K562 (cell line): ENCODE data around the gene PTPRM. TPM values are rescaled to one million over a fixed set of nuclear protein-coding genes. Genes with fewer than 3 reads are reported as not detected.

ENCODE experiments used
- ATAC-seq: fragments of 200-7000 bp; cut with Tn5 transposase; 3 replicates; pipeline ENCODE4 v1.9.1; 2020; ENCODE audit warnings: moderate library complexity
- BruUV-seq: library from RNA; stranded (reverse); fragments of 400-500 nt; replicated peaks from 2 replicates; lab custom pipeline; 2021; lab: Mats Ljungman, UMichigan
- CTCF ChIA-PET: fragments of 300-600 bp; formaldehyde crosslinking; extraction: SDS; loops from one replicate; lab custom pipeline; 2021; ENCODE audit warnings: low intra/inter-chr PET ratio; lab: Yijun Ruan, JAX
- POLR2A ChIA-PET: fragments of 300-600, 350-650 bp; sonication (Branson Sonifier 250); formaldehyde crosslinking; extraction: SDS; loops from one replicate; lab custom pipeline; 2021; ENCODE audit warnings: antibody characterized with exemption, inconsistent platforms; lab: Yijun Ruan, JAX
- DNase-seq, 4 experiments: peaks; one replicate each; pipeline versions ENCODE4 v3.0.0 to v3.0.0-alpha.2; 2011 to 2018; ENCODE audit warnings: low spot score in 3 of 4, mixed read lengths in 3 of 4; ENCODE audit errors: extremely low read depth in 1 of 4
- FAIRE-seq: peaks from 2 replicates; lab custom pipeline; 2011; peaks lifted over from hg19 to GRCh38; lab: Jason Lieb, UNC
- H2AFZ ChIP-seq: 2 replicates; pipeline ENCODE4 v1.6.0; 2011; ENCODE audit warnings: low read depth, low read length, control low read depth, inconsistent platforms
- H3K27ac ChIP-seq: fragments of 200-600 bp; 3 replicates; pipeline ENCODE4 v1.8.0; 2011; ENCODE audit warnings: low read depth, mild to moderate bottlenecking, control low read depth, inconsistent platforms, low read length, moderate library complexity, mixed read lengths; ENCODE audit errors: extremely low read depth
- H3K27me3 ChIP-seq, 2 experiments: fragments of 300-600 bp in 1 of 2; 2 replicates in 1 of 2; 3 replicates in 1 of 2; pipeline versions ENCODE4 v1.6.0 to v1.8.0; 2011; ENCODE audit warnings: inconsistent platforms in 2 of 2, low read length in 2 of 2, mild to moderate bottlenecking in 1 of 2, mixed read lengths in 1 of 2, moderate library complexity in 1 of 2; ENCODE audit not compliant: control insufficient read depth in 2 of 2, insufficient read depth in 2 of 2
- H3K36me3 ChIP-seq: fragments of 300-600 bp; 3 replicates; pipeline ENCODE4 v1.8.0; 2011; ENCODE audit warnings: mild to moderate bottlenecking, low read length, inconsistent platforms; ENCODE audit not compliant: control insufficient read depth, insufficient read depth
- H3K4me1 ChIP-seq, 2 experiments: fragments of 200-600 bp in 1 of 2; replicated peaks in 1 of 2; 2 replicates in 1 of 2; 3 replicates in 1 of 2; pipeline versions ENCODE4 v1.5.1 to v1.8.0; 2011; ENCODE audit warnings: inconsistent platforms in 2 of 2, low read length in 2 of 2, mild to moderate bottlenecking in 1 of 2, mixed read lengths in 1 of 2, moderate library complexity in 1 of 2; ENCODE audit not compliant: control insufficient read depth in 2 of 2, insufficient read depth in 2 of 2
- H3K4me2 ChIP-seq: 2 replicates; pipeline ENCODE4 v1.6.1; 2011; ENCODE audit warnings: low read length, control low read depth, inconsistent platforms, mixed read lengths; ENCODE audit not compliant: insufficient read depth
- H3K4me3 ChIP-seq: fragments of 200-600 bp; sonication (generic), shearing (Covaris generic); 2 replicates; pipeline ENCODE4 v1.5.1; 2016; ENCODE audit warnings: control low read depth, inconsistent platforms
- H3K79me2 ChIP-seq: fragments of 200-600 bp; 3 replicates; pipeline ENCODE4 v1.8.0; 2011; ENCODE audit warnings: low read length, inconsistent platforms; ENCODE audit not compliant: control insufficient read depth, insufficient read depth
- H3K9ac ChIP-seq, 2 experiments: 2 replicates each; pipeline versions ENCODE4 v1.6.0 to v1.6.1; 2011; ENCODE audit warnings: low read depth in 2 of 2, low read length in 2 of 2, control low read depth in 1 of 2, inconsistent platforms in 1 of 2, mild to moderate bottlenecking in 1 of 2, mixed read lengths in 1 of 2; ENCODE audit not compliant: insufficient read depth in 1 of 2
- H3K9me1 ChIP-seq: one replicate; pipeline ENCODE4 v1.6.0; 2011; ENCODE audit warnings: inconsistent platforms, mild to moderate bottlenecking, low read length, moderate library complexity; ENCODE audit not compliant: control insufficient read depth, insufficient read depth
- H3K9me3 ChIP-seq: replicated peaks from 2 replicates; pipeline ENCODE4 v1.5.1; 2011; ENCODE audit warnings: low read depth, low read length, inconsistent platforms; ENCODE audit not compliant: control insufficient read depth, insufficient read depth
- H4K20me1 ChIP-seq: replicated peaks from 2 replicates; pipeline ENCODE4 v1.6.1; 2011; ENCODE audit warnings: low read length, inconsistent platforms, mixed read lengths; ENCODE audit not compliant: control insufficient read depth, insufficient read depth
- ARNT ChIP-seq, 2 experiments: fragments of 450-650 bp; IDR thresholded peaks; 2 replicates each; pipeline ENCODE4 v1.6.1; 2016; ENCODE audit warnings: mild to moderate bottlenecking in 1 of 2
- ETS2 ChIP-seq: IDR thresholded peaks from 2 replicates; pipeline ENCODE4 v1.6.1; 2016; ENCODE audit warnings: borderline replicate concordance, missing genetic modification characterization, mild to moderate bottlenecking, moderate library complexity, missing compliant biosample characterization; ENCODE audit not compliant: poor library complexity, severe bottlenecking
- GTF2F1 ChIP-seq: IDR thresholded peaks from 2 replicates; pipeline ENCODE4 v1.6.1; 2011; ENCODE audit warnings: low read depth, low read length, improper control_type of control experiment
- RBM25 ChIP-seq: fragments of 200-400 bp; formaldehyde crosslinking; IDR thresholded peaks from 2 replicates; pipeline ENCODE4 v1.6.1; 2018; ENCODE audit warnings: low read length, low read depth, moderate library complexity; ENCODE audit not compliant: severe bottlenecking
- RBM39 ChIP-seq: fragments of 200-400 bp; formaldehyde crosslinking; optimal IDR thresholded peaks from 2 replicates; pipeline ENCODE3; 2018; ENCODE audit warnings: low read depth, low read length
- SREBF1 ChIP-seq: fragments of 150-350 bp; IDR thresholded peaks from 2 replicates; pipeline ENCODE4 v1.6.1; 2014; ENCODE audit warnings: antibody characterized with exemption, low read depth, low read length, borderline replicate concordance
- SRSF9 ChIP-seq: fragments of 200-400 bp; formaldehyde crosslinking; IDR thresholded peaks from 2 replicates; pipeline ENCODE4 v1.6.1; 2017; ENCODE audit warnings: low read depth, low read length, borderline replicate concordance
- WGBS: fragments of 100-300 bp; shearing (Covaris generic); methylation state at CpG from one replicate; pipeline ENCODE4 v1.1.6; 2016; ENCODE audit warnings: low coverage, mixed read lengths; ENCODE audit not compliant: insufficient coverage; ENCODE audit errors: missing lambda C conversion rate; 5-methylcytosine and 5-hydroxymethylcytosine counted together
- in situ Hi-C: fragments of 300-500 bp; cut with MboI; formaldehyde crosslinking; loops from 4 replicates; pipeline ENCODE4 v1.15.0; 2018; ENCODE audit warnings: inconsistent platforms, mixed read lengths
- intact Hi-C: fragments of 100-400 bp; cut with micrococcal nuclease; formaldehyde crosslinking; loops from 2 replicates; pipeline ENCODE4 v1.14.2; 2022
- polyA plus RNA-seq, 8 experiments: library from polyadenylated mRNA; depleted of rRNA in 4 of 8; stranded (reverse) in 5 of 8; unstranded in 3 of 8; fragments of >200 nt; fragmentation: Nextera tagmentation in 2 of 8; fragmentation: Illumina TruSeq in 1 of 8; extraction: Ambion mirVana in 2 of 8; extraction: Trizol in 1 of 8; gene quantifications; 2 replicates each; pipeline versions ENCODE4 v1.2.1 to v1.2.3, GENCODE V29; 2011 to 2014; ENCODE audit warnings: inconsistent platforms in 1 of 8, missing spikeins in 1 of 8
- total RNA-seq, 7 experiments: library from RNA; depleted of rRNA in 6 of 7; stranded (reverse); fragments of >200 nt in 6 of 7; fragmentation: Illumina TruSeq in 2 of 7; extraction: Trizol in 2 of 7; gene quantifications; 2 replicates each; pipeline versions ENCODE4 v1.2.1 to v1.2.3, GENCODE V29; 2011 to 2021; ENCODE audit warnings: low replicate concordance in 1 of 7
- TF ChIP-seq, protein P1 (sequence below): fragments of 250-450 bp; sonication (Bioruptor Pico); IDR thresholded peaks from 2 replicates; pipeline ENCODE4 v1.4.0; 2020; ENCODE audit warnings: mild to moderate bottlenecking

PTPRM gene
- total and polyA plus RNA-seq, 9 of the 15 experiments (the other 6 are each of a cell fraction or from before 2014, with no cell fraction given) = 0.03 to 0.16 (median 0.08) TPM; not detected in 3

DNA sequence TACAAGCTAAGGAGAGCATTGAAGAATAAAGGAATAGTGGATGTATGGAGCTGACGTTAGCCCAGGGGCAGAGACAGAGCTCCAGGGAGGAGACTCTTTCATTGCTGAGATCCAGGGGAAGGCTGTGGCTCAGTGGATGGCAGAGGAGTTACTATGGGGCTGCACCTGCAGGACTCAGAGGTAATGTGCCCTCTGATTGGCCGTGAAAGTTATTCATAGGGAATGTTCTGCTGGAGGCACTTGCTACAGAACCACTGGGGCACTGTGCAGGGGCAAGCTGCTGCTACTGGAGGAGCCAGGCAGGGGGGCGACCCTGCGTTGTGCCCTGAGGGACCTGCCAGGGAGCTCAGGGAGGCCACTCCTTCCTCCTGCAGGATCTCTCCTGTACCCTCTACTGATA lies 199.2 kb downstream of the PTPRM start:
- FAIRE-seq = no peak
- no peaks in the 10 kb centered on the region for H3K4me1 ChIP-seq
- POLR2A ChIA-PET = no interaction called here
- intact Hi-C loops = no loop called here
- H3K27me3 ChIP-seq = no peaks in the 10 kb centered on the region
- no peak overlapping the region for H3K4me2 ChIP-seq
- no peak for ATAC-seq
- H4K20me1 ChIP-seq = no peaks in the 10 kb centered on the region; the same call in 1 of the 2 replicates
- no peak for TF ChIP-seq RBM39
- no peak for TF ChIP-seq ETS2
- TF ChIP-seq, protein P1, sequence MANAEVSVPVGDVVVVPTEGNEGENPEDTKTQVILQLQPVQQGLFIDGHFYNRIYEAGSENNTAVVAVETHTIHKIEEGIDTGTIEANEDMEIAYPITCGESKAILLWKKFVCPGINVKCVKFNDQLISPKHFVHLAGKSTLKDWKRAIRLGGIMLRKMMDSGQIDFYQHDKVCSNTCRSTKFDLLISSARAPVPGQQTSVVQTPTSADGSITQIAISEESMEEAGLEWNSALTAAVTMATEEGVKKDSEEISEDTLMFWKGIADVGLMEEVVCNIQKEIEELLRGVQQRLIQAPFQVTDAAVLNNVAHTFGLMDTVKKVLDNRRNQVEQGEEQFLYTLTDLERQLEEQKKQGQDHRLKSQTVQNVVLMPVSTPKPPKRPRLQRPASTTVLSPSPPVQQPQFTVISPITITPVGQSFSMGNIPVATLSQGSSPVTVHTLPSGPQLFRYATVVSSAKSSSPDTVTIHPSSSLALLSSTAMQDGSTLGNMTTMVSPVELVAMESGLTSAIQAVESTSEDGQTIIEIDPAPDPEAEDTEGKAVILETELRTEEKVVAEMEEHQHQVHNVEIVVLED (CRISPR knock-in tag) = no peak
- no peak for TF ChIP-seq SRSF9
- TF ChIP-seq ARNT (IDR thresholded peaks at IDR 0.05) = no peak
- no peaks in the 10 kb centered on the region for H3K36me3 ChIP-seq
- H3K79me2 ChIP-seq = no peaks in the 10 kb centered on the region
- no peak for DNase-seq
- H3K9me1 ChIP-seq = no peaks in the 10 kb centered on the region
- H3K4me3 ChIP-seq = no peak overlapping the region
- 2% methylated on average over 4 of the region's 4 CpGs for WGBS
- in situ Hi-C loops = no loop called here
- CTCF ChIA-PET = no interaction called here
- H3K9ac ChIP-seq = no peak overlapping the region
- no peak overlapping the region for H3K27ac ChIP-seq
- H3K9me3 ChIP-seq = no peaks in the 10 kb centered on the region
- no TSS peak for BruUV-seq
- H2AFZ ChIP-seq = no peak overlapping the region

- no peaks in the 10 kb centered on the region for H3K79me2 ChIP-seq
- TF ChIP-seq SREBF1 (no peak), RBM25 (no peak), GTF2F1 (no peak)
These were observed 199.7 kb downstream of the PTPRM start for GRCh38 chr18:7766817-7767216.

More at GRCh38 chr18:7766817-7767216, 199.7 kb downstream of the PTPRM start:
- Histone ChIP-seq H3K27ac (no peak overlapping the region), H2AFZ (no peak overlapping the region), H3K27me3 (no peaks in the 10 kb centered on the region), H3K4me2 (no peak overlapping the region), H4K20me1 (no peaks in the 10 kb centered on the region; the same call in 1 of the 2 replicates), H3K9me3 (no peaks in the 10 kb centered on the region), H3K9ac (no peak overlapping the region), H3K36me3 (no peaks in the 10 kb centered on the region), H3K4me3 (no peak overlapping the region), H3K9me1 (no peaks in the 10 kb centered on the region), H3K4me1 (no peaks in the 10 kb centered on the region)
- FAIRE-seq (no peak), DNase-seq (no peak), ATAC-seq (no peak)
- WGBS = 5% methylated on average over 1 of the region's 1 CpG
- ChIA-PET POLR2A (no interaction called here), CTCF (no interaction called here)
- intact Hi-C loops = no loop called here
- in situ Hi-C loops = no loop called here
- BruUV-seq = no TSS peak
